Activated naive CD4-positive, alpha-beta T cell treated with anti-CD3 and anti-CD28 coated beads, Interleukin-2, amount 10 ng/mL, durations not matched to agents 7 days and 5 days (primary cell): ENCODE measurements around the gene LMX1B.

ENCODE experiments used
- CTCF ChIA-PET: fragments of 350-600 bp; sonication (Branson Sonifier 250); formaldehyde crosslinking; loops from one replicate; lab custom pipeline; 2021; ENCODE audit warnings: antibody characterized with exemption; lab: Charles Lee
- DNase-seq: peaks from one replicate; pipeline ENCODE4 v3.0.0-alpha.2; 2020
- H3K27ac Mint-ChIP-seq: one replicate; pipeline ENCODE4 v1.8.0; 2021; ENCODE audit warnings: mild to moderate bottlenecking, moderate library complexity, mixed read lengths
- H3K27me3 Mint-ChIP-seq: one replicate; pipeline ENCODE4 v1.8.0; 2021; ENCODE audit warnings: mild to moderate bottlenecking, mixed read lengths
- H3K36me3 Mint-ChIP-seq: one replicate; pipeline ENCODE4 v1.8.0; 2021; ENCODE audit warnings: mixed read lengths
- H3K4me1 Mint-ChIP-seq: one replicate; pipeline ENCODE4 v1.8.0; 2021; ENCODE audit warnings: mixed read lengths
- H3K4me3 Mint-ChIP-seq: one replicate; pipeline ENCODE4 v1.8.0; 2021; ENCODE audit warnings: mild to moderate bottlenecking, moderate library complexity, mixed read lengths
- H3K9me3 Mint-ChIP-seq: one replicate; pipeline ENCODE4 v1.8.0; 2021; ENCODE audit warnings: mixed read lengths

LMX1B gene

GRCh38 chr9:126661521-126662251 lies 48.0 kb downstream of the LMX1B start:
- no peaks in the 10 kb centered on the region for H3K4me1 Mint-ChIP-seq
- H3K4me3 Mint-ChIP-seq = no peak overlapping the region
- DNase-seq = no peak
- peaks cover 18% of the 10 kb centered on the region for H3K27me3 Mint-ChIP-seq
- H3K27ac Mint-ChIP-seq = no peak overlapping the region
- no peaks in the 10 kb centered on the region for H3K36me3 Mint-ChIP-seq
- CTCF ChIA-PET = no interaction called here
- H3K9me3 Mint-ChIP-seq = no peaks in the 10 kb centered on the region

GRCh38 chr9:126663661-126664072 lies 49.9 kb downstream of the LMX1B start:
- Mint-ChIP-seq H3K9me3 (no peaks in the 10 kb centered on the region), H3K27ac (no peak overlapping the region), H3K4me3 (no peak overlapping the region), H3K27me3 (peaks cover 10% of the 10 kb centered on the region), H3K4me1 (no peaks in the 10 kb centered on the region), H3K36me3 (no peaks in the 10 kb centered on the region)
- CTCF ChIA-PET = interaction anchor here (0.9 kb wide), 1 partner anchor 16 kb away, joined by 3 read pairs; no protein-coding TSS in a partner anchor
- DNase-seq = no peak

- no peaks in the 10 kb centered on the region for H3K4me1 Mint-ChIP-seq
- CTCF ChIA-PET = no interaction called here
- H3K4me3 Mint-ChIP-seq = no peak overlapping the region
- DNase-seq = no peak
- no peaks in the 10 kb centered on the region for H3K9me3 Mint-ChIP-seq
- H3K36me3 Mint-ChIP-seq = no peaks in the 10 kb centered on the region
- no peak overlapping the region for H3K27ac Mint-ChIP-seq
- H3K27me3 Mint-ChIP-seq = peaks cover 10% of the 10 kb centered on the region
Measured at GRCh38 chr9:126664900-126665643, 51.3 kb downstream of the LMX1B start.

- Mint-ChIP-seq H3K27ac (no peak overlapping the region), H3K4me3 (no peak overlapping the region), H3K4me1 (no peaks in the 10 kb centered on the region), H3K27me3 (peaks cover 10% of the 10 kb centered on the region), H3K36me3 (no peaks in the 10 kb centered on the region), H3K9me3 (no peaks in the 10 kb centered on the region)
- CTCF ChIA-PET = interaction anchor here (0.8 kb wide), 1 partner anchor 37 kb away, joined by 4 read pairs; no protein-coding TSS in a partner anchor
- no peak for DNase-seq
Measured at GRCh38 chr9:126665644-126666035, 51.9 kb downstream of the LMX1B start.

GRCh38 chr9:126666155-126666803 lies 52.6 kb downstream of the LMX1B start:
- H3K27ac Mint-ChIP-seq = no peak overlapping the region
- H3K4me3 Mint-ChIP-seq = no peak overlapping the region
- DNase-seq = no peak
- peaks cover 10% of the 10 kb centered on the region for H3K27me3 Mint-ChIP-seq
- CTCF ChIA-PET = interaction anchor here (0.8 kb wide), 1 partner anchor 37 kb away, joined by 4 read pairs; no protein-coding TSS in a partner anchor
- no peaks in the 10 kb centered on the region for H3K4me1 Mint-ChIP-seq
- no peaks in the 10 kb centered on the region for H3K36me3 Mint-ChIP-seq
- no peaks in the 10 kb centered on the region for H3K9me3 Mint-ChIP-seq

GRCh38 chr9:126667190-126668055 lies 53.7 kb downstream of the LMX1B start:
- Mint-ChIP-seq H3K9me3 (no peaks in the 10 kb centered on the region), H3K27me3 (peaks cover 6% of the 10 kb centered on the region), H3K4me1 (no peaks in the 10 kb centered on the region), H3K4me3 (no peak overlapping the region), H3K27ac (no peak overlapping the region), H3K36me3 (no peaks in the 10 kb centered on the region)
- CTCF ChIA-PET = interaction anchor here (0.6 kb wide), 1 partner anchor 10 kb away, joined by 3 read pairs; no protein-coding TSS in a partner anchor
- DNase-seq = no peak

- Mint-ChIP-seq H3K36me3 (no peaks in the 10 kb centered on the region), H3K9me3 (no peaks in the 10 kb centered on the region), H3K4me3 (no peak overlapping the region), H3K27me3 (no peaks in the 10 kb centered on the region), H3K27ac (no peak overlapping the region), H3K4me1 (no peaks in the 10 kb centered on the region)
- CTCF ChIA-PET = interaction anchor here (0.6 kb wide), 1 partner anchor 9 kb away, joined by 3 read pairs; no protein-coding TSS in a partner anchor
- DNase-seq = no peak
Measured at GRCh38 chr9:126668058-126668457, 54.3 kb downstream of the LMX1B start.

- no peaks in the 10 kb centered on the region for H3K9me3 Mint-ChIP-seq
- CTCF ChIA-PET = no interaction called here
- H3K4me1 Mint-ChIP-seq = no peaks in the 10 kb centered on the region
- H3K4me3 Mint-ChIP-seq = no peak overlapping the region
- no peaks in the 10 kb centered on the region for H3K27me3 Mint-ChIP-seq
- H3K36me3 Mint-ChIP-seq = no peaks in the 10 kb centered on the region
- no peak overlapping the region for H3K27ac Mint-ChIP-seq
- no peak for DNase-seq
Measured at GRCh38 chr9:126669108-126669507, 55.4 kb downstream of the LMX1B start.

- Mint-ChIP-seq H3K36me3 (no peaks in the 10 kb centered on the region), H3K27me3 (no peaks in the 10 kb centered on the region), H3K4me1 (no peaks in the 10 kb centered on the region), H3K27ac (no peak overlapping the region), H3K9me3 (no peaks in the 10 kb centered on the region), H3K4me3 (no peak overlapping the region)
- no peak for DNase-seq
- CTCF ChIA-PET = no interaction called here
Measured at GRCh38 chr9:126670270-126670669, 56.5 kb downstream of the LMX1B start.

GRCh38 chr9:126671381-126671831 lies 57.7 kb downstream of the LMX1B start:
- Mint-ChIP-seq H3K27me3 (no peaks in the 10 kb centered on the region), H3K36me3 (no peaks in the 10 kb centered on the region), H3K4me3 (no peak overlapping the region), H3K27ac (no peak overlapping the region), H3K4me1 (peaks cover 2% of the 10 kb centered on the region), H3K9me3 (no peaks in the 10 kb centered on the region)
- CTCF ChIA-PET = interaction anchor here (0.9 to 1.2 kb wide), 2 partner anchors 19 to 110 kb away, joined by 3 to 4 read pairs; no protein-coding TSS in a partner anchor
- DNase-seq = no peak

- Mint-ChIP-seq H3K27me3 (no peaks in the 10 kb centered on the region), H3K4me1 (peaks cover 2% of the 10 kb centered on the region), H3K4me3 (no peak overlapping the region), H3K36me3 (no peaks in the 10 kb centered on the region), H3K27ac (no peak overlapping the region), H3K9me3 (no peaks in the 10 kb centered on the region)
- CTCF ChIA-PET = interaction anchor here (0.9 kb wide), 1 partner anchor 19 kb away, joined by 4 read pairs; no protein-coding TSS in a partner anchor
- no peak for DNase-seq
Measured at GRCh38 chr9:126671983-126672382, 58.3 kb downstream of the LMX1B start.

GRCh38 chr9:126672634-126673284 lies 59.0 kb downstream of the LMX1B start:
- CTCF ChIA-PET = no interaction called here
- no peak overlapping the region for H3K4me3 Mint-ChIP-seq
- no peak for DNase-seq
- H3K27ac Mint-ChIP-seq = no peak overlapping the region
- no peaks in the 10 kb centered on the region for H3K36me3 Mint-ChIP-seq
- H3K9me3 Mint-ChIP-seq = no peaks in the 10 kb centered on the region
- no peaks in the 10 kb centered on the region for H3K27me3 Mint-ChIP-seq
- peaks cover 2% of the 10 kb centered on the region for H3K4me1 Mint-ChIP-seq

GRCh38 chr9:126673689-126674364 lies 60.1 kb downstream of the LMX1B start:
- Mint-ChIP-seq H3K36me3 (no peaks in the 10 kb centered on the region), H3K27ac (no peak overlapping the region), H3K9me3 (no peaks in the 10 kb centered on the region), H3K27me3 (peaks cover 2% of the 10 kb centered on the region), H3K4me1 (peaks cover 2% of the 10 kb centered on the region), H3K4me3 (no peak overlapping the region)
- DNase-seq = no peak
- CTCF ChIA-PET = no interaction called here
